Eye (tissue), 1 donor: Measurements from ENCODE around the gene CD82.

Experiments
- DNase-seq: peaks from one replicate; pipeline ENCODE4 v3.0.0-alpha.2; 2015

The CD82 gene

DNA sequence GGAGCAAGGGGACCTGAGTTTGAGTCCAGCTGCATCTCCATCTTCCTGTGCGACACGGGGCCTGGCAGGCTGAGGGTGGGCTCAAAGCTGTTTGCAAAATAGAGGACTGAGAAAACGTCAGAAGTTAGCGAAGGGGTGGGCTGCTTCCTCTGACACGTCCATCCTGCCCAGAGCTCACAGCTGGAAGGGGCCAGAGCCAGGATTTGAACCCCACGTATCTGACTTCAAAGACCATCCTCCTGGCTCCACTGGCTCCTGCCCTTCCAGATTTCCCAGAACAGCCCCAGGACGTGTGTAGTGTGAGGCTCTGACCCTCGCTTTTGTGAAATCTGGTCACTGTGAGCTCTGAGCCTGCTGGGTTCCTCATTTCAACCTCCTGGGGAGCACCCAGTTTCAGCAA lies 56.3 kb downstream of the CD82 start:
- no peak for DNase-seq

DNA sequence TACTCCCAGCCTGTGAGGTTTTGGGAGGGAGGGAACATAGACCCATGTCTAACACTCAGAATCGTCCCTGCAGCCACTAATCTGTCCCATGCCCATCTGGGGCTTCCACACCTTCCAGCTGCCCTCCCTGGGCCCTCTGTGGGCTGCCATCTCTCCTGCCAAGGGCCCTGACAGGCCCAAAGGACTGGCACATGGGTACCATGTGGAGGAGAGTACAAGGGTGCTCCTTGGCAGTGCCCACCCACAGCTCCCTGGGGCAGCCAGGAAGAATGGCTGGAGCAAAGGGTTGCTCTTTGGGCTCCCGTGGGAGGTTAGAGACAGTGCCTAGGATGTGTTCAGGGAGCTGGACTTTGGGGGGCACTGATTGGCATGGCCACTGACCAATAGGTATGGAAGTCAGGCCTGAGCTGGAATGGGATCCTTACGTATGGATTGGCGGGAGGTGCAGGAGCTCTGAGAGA lies 56.8 kb downstream of the CD82 start:
- no peak for DNase-seq

DNA sequence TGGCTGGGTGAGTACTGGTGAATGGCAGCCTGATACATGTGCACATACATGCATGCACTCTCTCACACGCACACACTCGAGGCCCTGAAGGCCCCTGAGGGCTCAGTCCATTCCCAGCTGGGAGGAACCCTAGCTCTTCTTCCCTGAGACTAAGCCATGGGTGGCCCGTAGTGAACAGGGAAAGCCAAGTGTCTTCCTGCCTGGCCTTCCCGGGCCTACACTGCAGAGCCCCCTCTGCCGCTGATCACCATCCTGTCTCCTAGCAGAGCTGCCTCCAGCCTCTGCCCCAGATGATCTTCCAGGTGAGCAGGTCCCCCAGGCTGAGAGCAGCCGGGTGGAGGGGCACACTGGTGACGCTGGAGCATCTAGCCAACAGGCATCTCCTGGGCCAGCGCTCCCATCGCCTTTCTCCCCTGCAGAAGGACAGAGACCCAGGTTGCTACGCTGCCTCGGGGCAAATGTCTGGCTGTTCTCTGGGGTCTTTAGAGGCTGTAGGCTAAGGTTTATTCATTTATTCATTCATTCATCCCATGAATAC lies 57.3 kb downstream of the CD82 start:
- DNase-seq = peak; percentile 51

DNA sequence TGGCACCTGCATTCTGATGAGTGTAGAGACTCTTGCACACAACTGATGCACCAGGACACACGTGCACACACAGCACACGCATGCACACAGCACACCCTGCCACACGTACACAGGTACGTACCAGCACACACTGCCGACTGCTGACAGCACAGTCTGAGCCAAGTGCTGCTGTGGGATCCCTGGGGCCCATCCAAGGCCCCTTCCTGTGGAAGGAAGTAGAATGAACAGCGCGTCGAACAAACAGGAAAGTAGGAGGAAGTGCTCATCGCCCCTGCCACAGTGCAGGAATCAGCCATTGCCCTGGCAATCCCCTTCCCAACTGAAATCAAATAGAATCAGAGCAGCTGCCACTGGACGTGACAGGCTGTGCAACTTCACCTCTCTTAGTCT lies 57.9 kb downstream of the CD82 start:
- no peak for DNase-seq

DNA sequence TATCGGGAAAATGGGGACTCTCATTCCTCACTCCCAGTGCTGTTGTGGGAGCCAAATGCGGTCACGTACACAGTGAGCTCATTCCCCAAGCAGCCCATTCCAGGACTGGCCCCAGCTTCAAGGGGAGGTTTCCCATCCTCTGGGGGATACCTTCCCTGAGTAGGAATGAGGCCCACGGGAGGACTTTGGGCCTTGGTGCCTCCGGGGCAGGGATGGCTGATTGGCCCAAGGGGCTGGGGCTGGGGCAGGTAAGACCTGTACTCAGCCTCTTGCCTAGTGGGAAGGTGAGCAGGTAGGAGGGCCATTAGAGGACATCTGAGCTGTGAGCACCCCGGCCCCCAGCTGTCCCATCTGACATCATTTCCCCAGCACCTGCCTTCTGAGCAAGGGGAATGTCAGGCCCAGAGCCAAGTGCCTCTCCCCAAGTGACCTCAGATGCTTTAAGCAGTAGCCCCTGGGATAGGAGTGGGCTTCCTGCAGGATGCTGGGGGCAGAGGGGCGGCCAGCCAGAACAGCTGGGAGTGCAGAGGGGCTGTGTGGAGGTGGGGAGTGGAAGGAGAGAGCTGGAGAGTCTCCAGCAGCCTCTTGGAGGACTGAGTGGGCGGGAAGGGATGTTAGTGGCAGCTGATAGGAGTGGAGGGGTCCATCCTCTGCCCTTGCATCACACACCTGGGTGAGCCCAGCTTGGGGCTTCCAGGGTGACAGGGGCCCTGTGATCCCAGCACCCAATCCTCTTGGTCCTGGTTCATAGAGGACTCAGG lies 58.4 kb downstream of the CD82 start:
- peak; percentile 32 for DNase-seq

DNA sequence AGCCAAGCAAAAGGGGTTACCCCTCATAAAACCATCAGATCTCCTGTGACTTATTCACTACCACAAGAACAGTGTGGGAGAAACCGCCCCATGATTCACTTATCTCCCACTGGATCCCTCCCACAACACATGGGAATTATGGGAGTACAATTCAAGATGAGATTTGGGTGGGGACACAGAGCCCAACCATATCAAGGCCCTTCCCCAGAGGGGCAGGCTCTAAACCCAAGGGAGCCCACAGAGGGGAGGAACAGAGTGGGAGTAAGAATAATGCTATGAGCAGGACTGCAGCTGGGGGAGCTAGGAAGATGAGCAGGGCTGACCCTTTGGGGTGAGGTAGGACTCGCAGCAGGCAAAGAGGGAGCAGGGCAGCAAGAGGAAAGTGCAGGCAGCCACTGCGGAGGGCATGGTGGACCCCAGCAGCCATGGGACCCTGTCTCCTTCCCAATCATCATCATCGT lies 59.3 kb downstream of the CD82 start:
- DNase-seq = no peak

DNA sequence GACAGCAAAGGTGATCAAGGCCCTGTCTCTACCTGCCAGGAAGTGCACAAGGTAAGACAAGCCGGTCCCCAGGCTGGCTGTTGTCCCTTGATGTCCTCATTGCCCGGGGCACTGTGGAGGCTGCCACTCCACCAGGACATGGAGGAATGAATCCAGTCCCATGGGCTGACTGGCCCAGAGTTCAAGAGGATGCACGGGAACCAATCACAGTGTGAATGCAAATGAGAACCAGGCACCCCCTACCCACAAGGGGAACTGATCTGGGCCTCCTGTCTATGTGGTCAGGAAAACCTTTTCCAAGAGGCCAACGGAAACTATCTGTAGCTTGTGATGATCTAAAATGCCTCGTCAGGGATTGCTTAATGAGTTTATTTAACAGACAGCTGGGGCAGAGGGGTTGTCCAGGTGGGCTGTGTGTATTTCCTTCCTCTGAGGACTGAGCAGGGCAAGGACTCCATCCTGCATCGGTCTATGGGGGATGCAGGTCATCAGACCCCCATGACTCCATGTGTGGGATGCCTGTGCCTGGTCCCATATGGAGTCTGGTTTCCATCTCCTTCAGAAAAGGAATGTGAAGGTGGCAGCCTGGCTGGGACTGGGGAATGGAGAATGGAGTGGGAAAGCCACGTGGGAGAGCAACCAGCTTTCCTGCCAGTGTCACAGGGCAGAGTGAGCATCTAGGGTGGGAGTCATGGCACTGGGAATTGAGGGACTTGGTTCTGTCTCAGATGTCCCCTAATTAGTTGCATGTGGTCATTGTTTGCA lies 60.5 kb downstream of the CD82 start:
- no peak for DNase-seq

DNA sequence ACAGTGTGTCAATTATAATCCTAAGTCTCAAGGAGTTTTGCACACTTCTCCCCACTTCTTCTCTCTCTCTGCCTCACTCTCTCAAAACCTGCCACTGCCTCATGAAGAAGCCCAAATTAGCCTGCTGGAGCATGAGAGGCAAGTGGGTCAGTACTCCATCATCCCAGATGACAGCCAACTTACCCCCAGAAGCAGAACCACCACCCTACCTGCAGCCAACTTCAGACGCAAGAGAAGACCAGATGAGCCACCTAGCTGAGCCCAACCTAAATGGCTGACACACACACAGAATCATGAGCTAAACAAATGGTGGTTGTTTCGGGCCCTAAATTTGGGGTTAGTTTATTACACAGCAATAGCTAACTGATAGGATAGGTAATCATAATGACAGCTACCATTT lies 61.2 kb downstream of the CD82 start:
- no peak for DNase-seq

DNA sequence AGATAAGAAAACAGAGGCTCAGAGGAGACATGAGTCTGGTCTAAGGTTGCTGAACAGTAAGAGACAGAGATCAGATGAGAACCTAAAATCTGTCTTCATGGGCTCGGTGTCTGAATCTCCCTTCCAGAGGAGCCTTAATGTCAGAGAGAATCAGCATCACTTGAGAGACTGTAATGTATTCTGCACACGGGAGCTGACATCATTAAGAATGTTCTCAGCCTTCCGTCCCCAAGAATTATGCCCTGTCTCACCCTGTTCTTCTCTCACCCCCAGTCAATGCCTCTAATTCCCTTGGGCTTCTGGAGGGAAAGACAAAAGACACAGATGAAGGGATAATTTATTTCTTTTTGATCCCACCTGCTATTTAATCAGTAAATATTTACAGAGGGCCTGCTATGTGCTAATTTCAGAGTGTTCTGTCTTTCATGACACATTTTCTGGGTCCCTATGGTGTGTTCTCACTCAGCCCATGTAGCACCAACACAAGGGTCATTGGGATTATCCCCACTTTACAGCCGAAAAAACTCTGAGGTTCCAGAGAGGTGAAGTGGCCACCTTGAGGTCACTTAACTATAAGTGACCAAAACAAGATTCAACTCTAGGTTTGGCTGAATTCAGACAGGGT lies 61.8 kb downstream of the CD82 start:
- DNase-seq = peak; percentile 80

DNA sequence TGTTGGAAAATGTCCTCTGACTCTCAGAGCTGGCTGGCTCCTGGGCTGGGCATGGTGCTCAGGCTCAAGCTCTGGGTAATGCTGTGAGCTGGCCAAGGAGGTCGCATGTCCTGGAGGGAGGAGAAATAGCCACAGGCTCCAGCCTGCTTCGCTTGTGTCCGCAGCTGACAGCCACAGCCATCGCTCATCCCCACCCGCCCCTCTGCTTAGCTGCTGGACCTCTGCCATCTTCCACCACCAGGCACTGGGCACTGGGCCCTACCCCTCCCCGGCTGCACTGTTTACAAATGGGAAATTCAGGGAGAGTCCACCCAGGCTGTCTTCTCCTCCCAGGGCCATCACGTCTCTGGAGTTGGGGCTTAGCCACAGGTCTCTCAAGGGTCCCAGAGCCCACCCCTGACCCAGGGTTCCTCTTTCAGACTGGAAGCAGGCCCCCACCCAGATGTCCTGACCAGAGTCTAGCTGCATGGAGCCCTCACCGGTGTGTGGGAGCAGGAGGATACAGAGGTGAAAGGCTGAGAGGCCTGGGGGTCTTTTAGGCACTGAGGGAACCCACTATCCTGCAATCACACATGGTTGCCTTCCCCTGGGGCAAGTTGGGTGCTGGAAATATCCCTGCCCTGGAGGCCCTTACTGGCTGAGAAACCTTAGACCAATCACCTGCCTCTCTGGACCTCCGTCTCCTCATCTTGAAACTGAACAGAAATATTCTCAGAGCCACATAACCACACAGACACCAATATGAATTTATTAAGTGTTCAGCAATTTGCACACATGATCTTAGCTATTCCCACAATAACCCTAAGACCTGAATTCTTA lies 62.7 kb downstream of the CD82 start:
- peak; percentile 54 for DNase-seq

DNA sequence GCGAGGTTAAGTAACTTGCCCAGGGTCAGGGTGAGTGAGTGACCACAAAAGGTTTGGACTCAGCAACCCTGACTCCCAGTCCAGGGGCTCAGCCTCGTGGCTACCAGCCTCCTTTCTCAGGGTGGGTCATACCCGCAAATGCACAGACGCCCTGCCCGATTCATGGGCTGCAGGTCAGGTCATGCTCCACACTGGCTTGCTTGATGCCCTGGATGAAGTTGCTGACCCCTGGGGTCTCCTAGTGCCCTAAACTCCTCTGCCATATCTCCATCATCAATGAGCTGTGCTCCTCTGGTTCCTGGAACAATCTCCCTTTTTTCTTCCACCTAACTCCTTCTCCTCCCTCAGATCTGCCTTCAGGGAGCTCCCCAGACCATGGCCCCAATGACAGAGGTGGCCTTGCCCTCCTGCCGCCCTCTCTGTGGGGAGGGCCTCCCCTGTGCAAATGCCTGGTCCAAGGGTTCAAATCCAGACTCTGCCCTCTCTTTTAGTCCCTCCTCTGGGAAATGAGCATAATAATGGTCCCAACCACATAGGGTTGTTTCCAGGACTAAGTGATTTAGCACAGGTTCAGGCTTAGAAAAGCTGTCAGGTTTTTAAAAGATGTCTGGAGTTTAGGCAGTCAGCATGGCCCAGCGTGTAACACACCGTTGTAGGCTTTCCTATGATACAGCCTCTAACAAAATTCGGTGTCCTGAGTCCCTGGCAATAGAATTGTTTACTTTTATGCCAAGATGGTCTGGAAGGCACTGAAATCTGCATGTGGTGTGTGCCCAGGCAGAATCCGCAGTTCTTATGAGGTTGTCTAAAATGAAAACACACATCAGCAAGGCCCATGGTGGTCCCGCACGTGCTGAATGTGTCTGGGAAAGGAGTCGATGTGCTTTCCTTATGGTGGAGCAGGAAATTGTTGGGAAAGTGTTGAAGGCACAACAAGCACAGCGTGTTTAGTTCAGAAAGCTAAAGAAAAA lies 63.6 kb downstream of the CD82 start:
- DNase-seq = no peak

DNA sequence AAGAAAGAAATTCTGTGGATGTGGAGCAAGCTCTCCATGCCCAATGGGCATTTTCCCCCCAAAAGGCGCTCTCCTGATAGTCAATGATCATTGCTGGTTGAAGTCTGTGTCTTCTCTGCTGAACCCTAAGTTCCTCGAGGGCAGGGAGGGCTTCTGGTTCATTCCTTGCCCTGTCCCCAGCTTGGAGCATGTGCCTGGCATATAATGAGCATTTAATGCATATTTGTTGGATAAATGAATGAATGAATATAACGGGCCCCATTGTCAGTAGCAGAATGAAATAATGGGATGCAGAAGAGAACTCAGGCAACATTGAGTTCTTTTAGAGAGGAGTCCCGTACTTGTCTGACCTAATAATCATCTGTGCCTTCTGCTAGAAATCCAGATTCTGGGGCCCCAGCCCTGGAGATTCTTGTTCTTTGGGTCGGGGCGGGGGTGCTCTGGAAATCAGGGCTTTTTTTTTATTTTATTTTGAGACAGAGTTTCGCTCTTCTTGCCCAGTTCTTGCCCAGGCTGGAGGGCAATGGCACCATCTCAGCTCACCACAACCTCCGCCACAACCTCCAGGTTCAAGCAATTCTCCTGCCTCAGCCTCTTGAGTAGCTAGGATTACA lies 64.4 kb downstream of the CD82 start:
- DNase-seq = no peak

DNA sequence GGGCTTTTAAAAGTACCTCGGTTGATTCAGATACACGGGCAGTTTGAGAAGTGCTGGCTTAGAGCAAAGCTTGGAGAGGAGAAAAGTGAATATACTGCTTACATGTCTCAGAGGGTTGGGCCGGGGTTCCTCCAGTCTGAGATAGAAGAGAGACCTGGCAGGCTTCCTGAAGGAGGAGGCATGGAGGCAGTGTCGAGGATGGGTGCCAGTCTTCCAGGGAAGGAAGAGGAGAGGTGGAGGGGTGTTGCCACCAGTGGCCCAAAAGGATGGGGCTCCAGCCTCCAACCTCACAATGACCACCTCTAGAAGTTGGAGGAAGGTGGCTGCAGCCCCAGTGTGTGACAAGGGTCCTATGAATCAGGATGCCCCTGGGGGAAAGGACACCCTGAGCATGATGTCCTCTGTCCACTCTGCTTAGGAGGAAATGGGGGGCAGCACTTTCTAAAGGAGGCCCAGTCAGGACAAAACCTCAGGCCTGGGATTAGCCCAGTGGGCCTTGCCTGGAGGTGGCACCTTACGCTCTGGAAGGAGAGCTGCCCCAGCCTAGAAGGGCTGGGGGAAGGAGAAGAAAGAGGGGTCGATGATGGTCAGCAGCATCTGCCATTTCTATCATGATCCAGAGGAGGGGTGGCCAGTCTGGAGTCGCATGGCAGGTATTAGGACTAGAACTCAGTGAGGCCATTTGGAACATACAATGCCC lies 65.2 kb downstream of the CD82 start:
- DNase-seq = no peak

DNA sequence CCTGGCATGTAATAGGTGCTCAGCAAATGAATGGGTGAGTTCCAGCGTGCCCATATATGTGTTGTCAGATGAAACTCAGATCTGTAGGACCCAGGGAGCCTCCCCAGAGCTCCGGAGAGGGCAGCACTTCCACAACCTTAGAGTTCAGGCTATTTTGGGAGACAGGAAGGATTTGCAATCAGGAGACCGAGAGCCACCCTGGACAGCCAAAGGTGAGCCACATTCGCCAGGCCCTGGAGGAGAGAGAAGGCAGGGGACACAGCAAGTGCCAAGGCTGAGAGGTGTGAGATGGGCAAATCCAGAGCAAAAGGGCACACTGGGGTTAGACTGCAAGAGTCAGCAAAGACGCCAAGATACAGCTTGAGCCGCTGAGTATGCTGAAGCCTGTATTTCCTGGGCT lies 66.4 kb downstream of the CD82 start:
- DNase-seq = no peak

DNA sequence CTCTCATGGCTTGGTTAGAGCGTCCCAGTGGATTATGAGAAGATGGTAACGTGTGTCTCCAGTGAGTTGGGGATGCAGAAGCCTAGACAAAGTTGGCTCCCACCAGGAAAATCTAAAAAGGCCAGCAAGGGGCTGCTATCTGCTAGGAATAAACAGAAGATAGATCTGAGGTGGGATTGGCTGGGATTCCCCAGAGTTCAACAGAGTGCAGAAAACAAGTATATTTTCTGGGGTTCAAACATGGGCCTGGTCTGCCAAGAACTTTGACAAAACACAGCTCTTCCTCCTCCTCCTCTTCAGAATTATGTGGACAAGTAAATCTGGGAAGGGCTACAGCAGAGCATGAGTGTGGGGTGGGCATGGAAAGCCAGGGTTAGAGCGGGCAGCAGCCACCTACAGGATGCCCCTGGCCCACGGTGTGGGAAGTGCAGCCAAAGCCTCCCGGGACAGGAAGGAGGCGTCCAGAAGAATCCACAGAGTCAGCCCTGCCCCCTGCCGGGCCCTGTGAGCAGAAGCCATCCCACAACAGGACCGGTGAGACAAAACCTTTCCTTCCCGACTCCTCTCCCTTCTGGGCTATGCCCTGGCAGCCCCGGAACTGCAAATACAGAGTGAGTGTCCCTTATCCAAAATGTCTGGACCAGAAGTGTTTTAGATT lies 67.1 kb downstream of the CD82 start:
- no peak for DNase-seq

DNA sequence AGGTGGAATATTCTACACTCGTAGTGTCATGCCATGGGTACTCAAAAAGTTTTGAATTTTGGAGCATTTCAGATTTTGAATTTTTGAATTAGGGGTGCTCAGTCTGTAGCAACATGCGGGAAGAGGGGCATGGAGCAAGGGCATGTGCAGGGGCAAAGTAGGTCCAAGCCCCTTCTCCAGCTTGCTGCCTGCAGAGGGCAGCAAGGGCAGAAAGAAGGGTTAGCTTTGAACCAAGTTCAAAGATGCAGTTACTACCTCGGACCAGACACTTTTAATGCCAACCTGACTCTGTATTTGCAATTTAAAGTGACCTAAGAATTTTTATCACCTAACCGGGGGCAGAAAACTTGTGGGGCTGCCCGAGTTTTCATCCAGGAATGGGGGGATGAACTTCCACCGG lies 68.2 kb downstream of the CD82 start:
- DNase-seq = no peak

DNA sequence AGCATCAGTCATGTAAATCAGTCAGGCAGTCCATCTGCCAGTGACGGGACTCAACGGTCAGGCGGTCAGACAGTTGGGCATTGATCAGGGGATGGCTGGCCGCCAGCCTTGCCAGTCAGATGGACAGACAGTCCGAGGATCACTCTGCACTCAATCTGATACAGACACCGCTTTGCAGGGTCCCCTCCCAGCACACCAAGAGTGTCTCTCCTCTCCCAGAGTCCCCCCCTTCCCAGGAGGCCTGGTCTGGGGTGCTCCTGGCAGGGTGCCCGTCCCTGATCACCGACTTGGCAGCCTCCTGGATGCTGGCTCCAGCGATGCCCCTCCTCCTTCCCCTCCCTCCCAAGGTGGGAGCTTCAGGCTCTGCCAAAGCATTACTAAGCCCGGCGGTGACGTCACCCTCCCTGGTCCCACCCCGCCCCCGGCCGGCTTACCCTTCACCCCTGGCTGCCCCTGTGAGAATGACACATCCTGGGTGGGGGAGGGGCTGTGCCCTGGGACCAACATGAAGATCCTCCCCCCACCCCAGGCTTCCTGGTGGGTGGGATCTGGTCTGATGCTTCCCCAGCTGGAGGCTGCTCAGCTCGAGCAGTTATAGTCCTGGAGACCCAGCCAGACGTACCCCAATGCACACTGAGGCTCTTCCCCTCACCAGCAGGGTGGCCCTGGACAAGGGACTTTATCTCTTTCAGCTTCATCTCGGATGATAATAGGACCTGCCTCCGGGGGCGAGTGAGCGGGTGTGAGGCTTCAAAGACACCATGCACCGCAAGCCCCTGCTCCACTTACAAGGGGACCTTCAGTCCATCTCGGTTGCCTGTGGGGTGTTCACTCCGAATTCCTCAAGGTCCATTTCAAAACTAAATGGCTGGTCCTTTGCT lies 69.2 kb downstream of the CD82 start:
- peak; percentile 85 for DNase-seq

DNA sequence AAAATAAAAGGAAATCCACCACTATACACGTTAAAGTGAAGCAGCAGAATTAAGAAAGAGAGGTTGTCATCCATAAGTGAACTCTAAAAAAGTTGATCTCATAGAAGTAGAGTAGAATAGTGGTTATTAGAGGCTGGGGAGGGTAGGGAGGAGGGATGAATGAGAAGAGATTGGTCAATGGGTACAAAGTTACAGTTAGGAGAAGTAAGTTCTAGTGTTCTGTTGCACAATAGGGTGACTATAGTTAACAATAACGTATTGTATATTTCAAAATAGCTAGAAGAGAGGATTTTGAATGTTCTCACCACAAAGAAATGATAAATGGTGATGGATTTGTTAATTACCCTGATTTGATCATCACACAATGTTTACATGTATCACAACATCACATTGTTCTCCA lies 72.0 kb downstream of the CD82 start:
- DNase-seq = no peak

DNA sequence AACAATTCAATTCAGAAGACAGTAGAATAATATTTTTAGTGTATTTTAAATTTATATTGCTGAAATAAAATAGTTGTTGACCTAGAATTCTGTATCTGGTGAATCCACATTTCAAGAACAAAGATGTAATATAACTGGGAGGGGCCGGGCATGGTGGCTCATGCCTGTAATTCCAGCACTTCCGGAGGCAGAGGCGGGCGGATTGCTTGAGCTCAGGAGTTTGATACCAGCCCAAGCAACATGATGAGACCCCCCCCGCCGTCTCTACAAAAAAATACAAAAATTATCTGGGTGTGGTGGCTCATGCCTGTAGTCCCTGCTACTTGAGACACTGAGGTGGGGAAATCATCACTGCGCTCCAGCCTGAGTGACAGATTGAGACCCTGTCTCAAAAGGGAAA lies 72.6 kb downstream of the CD82 start:
- no peak for DNase-seq
